Brain microvascular endothelial cell (primary cell): Measurements from ENCODE around the gene GABRD.

Experiments used
- DNase-seq: peaks from one replicate; pipeline ENCODE4 v3.0.0-alpha.2; 2020
- H3K27ac ChIP-seq: fragments of 250-450 bp; sonication (Bioruptor Pico); 2 replicates; pipeline ENCODE4 v1.5.1; 2020; ENCODE audit warnings: mild to moderate bottlenecking, moderate library complexity
- H3K27me3 ChIP-seq: fragments of 250-450 bp; sonication (Bioruptor Pico); replicated peaks from 2 replicates; pipeline ENCODE4 v1.5.1; 2020; ENCODE audit warnings: mild to moderate bottlenecking
- H3K36me3 ChIP-seq: fragments of 250-450 bp; sonication (Bioruptor Pico); replicated peaks from 2 replicates; pipeline ENCODE4 v1.5.1; 2020; ENCODE audit warnings: mild to moderate bottlenecking
- H3K4me3 ChIP-seq: 2 replicates; pipeline ENCODE4 v1.5.1; 2011; ENCODE audit warnings: low read depth, mild to moderate bottlenecking, control low read depth, low read length, moderate library complexity
- in situ Hi-C: cut with HindIII; loops from 2 replicates; pipeline ENCODE4 v1.10.0; 2017; ENCODE audit warnings: low sequenced_read_pairs, low pct_ligation_motif_present
- TF ChIP-seq, protein P1 (sequence below): IDR thresholded peaks from 2 replicates; pipeline ENCODE4 v1.5.1; 2011; ENCODE audit warnings: low read depth, mild to moderate bottlenecking, moderate library complexity, low read length, control low read depth, inconsistent platforms; ENCODE audit errors: missing control alignments

Gene GABRD

DNA sequence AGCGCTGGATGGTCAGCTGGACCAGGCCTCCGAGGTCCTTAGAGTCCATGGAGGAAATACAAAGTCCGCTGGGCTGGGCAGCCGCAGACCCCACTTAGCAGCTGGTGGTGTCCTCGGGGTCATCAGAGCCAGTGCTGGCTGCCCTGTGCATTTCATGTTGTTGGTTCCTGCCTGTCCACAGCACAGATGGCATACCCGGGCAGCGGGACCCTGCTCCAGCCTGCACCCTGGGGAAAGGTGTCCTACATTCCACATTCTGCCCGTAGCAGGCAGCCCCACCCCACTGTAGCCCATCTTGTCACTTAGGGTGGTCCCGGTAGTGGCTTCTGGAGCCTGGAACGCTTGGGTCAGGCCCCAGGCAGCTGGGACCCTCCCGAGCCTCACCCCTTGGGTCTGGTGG, 50.9 kb downstream of the GABRD start:
- Histone ChIP-seq H3K4me3 (no peak overlapping the region), H3K27ac (no peak overlapping the region), H3K27me3 (peaks cover 10% of the 10 kb centered on the region), H3K36me3 (no peaks in the 10 kb centered on the region)
- DNase-seq = no peak
- in situ Hi-C loops = no loop called here
- TF ChIP-seq, protein P1, sequence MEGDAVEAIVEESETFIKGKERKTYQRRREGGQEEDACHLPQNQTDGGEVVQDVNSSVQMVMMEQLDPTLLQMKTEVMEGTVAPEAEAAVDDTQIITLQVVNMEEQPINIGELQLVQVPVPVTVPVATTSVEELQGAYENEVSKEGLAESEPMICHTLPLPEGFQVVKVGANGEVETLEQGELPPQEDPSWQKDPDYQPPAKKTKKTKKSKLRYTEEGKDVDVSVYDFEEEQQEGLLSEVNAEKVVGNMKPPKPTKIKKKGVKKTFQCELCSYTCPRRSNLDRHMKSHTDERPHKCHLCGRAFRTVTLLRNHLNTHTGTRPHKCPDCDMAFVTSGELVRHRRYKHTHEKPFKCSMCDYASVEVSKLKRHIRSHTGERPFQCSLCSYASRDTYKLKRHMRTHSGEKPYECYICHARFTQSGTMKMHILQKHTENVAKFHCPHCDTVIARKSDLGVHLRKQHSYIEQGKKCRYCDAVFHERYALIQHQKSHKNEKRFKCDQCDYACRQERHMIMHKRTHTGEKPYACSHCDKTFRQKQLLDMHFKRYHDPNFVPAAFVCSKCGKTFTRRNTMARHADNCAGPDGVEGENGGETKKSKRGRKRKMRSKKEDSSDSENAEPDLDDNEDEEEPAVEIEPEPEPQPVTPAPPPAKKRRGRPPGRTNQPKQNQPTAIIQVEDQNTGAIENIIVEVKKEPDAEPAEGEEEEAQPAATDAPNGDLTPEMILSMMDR = no peak

DNA sequence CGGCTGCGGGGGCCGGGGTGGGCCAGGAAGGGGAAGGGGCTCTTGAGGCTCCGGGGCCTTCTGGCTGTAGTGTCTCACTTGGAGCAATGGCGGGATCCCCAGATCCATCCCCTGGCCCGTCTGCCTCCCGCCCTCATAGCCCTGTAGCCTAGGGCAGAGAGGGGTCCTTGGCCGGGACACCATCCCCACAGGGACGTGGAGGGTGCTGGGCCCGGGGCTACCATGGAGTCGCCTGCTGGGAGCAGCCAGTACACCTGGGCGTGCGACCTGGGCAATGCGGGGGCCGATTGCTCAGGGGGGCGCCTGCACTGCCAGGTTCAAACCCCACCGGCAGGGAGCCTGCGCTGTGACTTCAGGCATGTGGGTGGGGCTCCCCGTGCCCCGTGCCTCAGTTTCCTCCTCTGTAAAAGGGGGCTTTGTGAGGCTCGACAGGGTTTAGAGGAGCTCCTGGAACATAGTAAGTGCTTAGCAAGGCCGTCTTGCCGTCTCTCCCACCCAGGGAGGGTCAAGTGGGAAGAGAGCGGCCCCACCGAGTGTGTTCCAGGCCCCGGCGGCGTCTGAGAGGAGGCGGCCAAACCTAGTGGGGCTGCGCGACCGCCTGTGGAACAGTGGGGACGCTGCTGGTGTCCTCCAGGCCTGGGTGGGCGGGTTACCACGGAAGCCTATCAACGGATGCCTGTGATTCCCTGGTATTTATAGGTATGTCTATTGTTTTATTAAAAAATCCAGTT, 51.8 kb downstream of the GABRD start:
- H3K27ac ChIP-seq = no peak overlapping the region
- TF ChIP-seq, protein P1 = no peak
- in situ Hi-C loops = no loop called here
- H3K27me3 ChIP-seq = peaks cover 10% of the 10 kb centered on the region
- no peaks in the 10 kb centered on the region for H3K36me3 ChIP-seq
- no peak for DNase-seq
- no peak overlapping the region for H3K4me3 ChIP-seq

DNA sequence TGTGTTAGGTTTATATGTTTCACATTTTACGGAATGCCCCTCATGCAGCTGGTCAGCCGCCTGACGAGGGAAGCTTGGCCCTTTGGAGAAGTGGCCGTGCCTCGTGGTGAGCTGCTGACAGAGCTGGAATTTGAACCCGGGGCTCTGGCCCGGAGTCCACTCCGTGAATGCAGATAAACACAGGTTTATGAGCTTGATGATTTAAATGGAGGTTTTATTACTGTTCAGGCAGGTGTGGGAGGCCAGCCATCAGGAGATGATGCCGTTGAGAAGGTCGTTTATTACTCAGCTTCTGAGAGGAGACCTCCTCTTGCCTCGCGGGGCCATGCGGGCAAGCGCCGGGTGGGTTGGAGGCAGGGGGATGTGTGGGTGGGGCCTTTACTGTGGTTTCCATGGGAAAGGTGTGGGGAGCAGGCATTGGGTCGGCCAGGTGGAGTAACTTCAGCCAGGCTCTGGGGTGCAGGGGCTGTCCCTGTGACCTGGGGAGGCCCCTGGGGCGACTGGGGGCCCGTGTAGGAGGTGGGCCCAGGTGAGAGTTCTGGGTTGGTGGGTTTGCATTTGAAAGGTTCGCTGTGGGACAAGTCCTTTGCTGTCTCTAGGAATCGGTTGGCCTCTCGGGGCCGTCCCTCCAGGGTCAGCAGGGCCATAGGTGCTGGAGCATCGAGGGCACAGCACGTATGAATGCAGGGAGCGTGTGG, 53.1 kb downstream of the GABRD start:
- in situ Hi-C loops = no loop called here
- H3K27me3 ChIP-seq = peaks cover 10% of the 10 kb centered on the region
- DNase-seq = no peak
- no peak overlapping the region for H3K27ac ChIP-seq
- H3K36me3 ChIP-seq = no peaks in the 10 kb centered on the region
- TF ChIP-seq, protein P1 = no peak
- H3K4me3 ChIP-seq = no peak overlapping the region

DNA sequence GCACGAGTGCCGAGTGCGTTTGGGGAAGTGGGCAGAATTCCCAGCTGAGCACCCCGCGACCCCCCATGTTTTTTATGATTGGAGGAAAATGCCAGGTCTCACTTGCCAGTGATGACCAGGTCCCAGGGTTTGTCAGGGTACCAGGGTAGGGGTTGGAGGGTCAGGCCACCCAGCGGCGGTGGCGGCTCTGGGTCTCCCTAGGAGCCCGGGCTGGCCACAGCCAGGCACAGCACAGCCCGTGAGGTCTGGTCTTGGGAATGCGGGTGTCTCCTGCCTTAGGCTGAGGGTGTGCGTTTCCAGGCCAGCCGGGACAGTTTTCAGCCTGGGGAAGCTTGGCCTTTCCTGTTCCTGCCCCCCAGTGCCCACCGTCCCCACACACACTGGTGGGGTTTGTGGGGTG, 53.7 kb downstream of the GABRD start:
- Histone ChIP-seq H3K36me3 (no peaks in the 10 kb centered on the region), H3K27me3 (peaks cover 10% of the 10 kb centered on the region), H3K27ac (no peak overlapping the region), H3K4me3 (no peak overlapping the region)
- in situ Hi-C loops = no loop called here
- TF ChIP-seq, protein P1 = no peak
- no peak for DNase-seq

DNA sequence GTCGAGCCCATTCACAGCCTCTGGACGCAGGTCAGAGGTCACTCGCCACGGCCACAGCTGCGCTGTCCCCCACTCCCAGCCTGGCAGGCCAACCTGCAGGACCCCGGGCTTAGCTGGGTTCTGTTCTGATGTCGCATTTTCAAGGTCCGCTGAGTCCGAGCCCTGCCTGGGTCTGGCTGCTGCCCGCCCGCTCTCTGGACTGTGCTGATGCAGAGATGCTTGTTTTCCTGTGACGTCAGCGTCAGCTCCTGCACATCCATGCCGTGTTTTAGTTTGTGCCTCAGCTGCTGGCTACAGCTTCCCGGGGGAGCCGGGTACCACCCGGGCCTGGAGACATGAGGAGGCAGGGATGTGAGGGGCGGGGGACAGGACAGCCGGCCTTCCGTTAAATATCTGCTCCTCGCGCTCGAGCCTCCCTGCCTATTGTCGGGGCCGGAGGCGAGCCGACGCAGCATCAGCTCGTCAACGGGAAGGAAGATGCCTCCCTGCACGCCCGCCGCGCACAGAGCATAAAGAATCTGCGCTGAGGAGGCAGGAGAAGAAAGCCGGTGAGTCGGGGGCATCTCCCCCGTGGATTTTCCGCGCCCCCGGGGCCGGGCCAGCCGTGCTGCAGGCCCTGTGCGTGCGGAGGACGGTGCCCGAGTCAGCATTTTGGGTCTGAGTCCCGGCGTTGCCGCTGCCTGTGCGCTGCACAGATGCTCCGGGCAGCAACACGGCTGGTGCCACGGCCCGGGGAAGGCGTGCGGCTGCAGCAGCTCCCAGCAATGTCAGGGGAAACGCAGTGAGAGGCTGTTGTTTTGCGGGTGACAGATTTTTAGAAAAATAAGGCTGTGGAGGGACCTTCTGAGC, 54.5 kb downstream of the GABRD start:
- DNase-seq = peak; percentile 69
- no peaks in the 10 kb centered on the region for H3K36me3 ChIP-seq
- in situ Hi-C loops = no loop called here
- TF ChIP-seq, protein P1 = no peak
- H3K4me3 ChIP-seq = peak overlapping the region; percentile 57
- no peak overlapping the region for H3K27ac ChIP-seq
- peaks cover 10% of the 10 kb centered on the region for H3K27me3 ChIP-seq
